HG03457 (cell line): Measurements from ENCODE around the gene TLX2.

ENCODE experiments used
- ATAC-seq: cut with Tn5 transposase; IDR thresholded peaks from one replicate; pipeline ENCODE4 v1.9.1; 2021; ENCODE audit warnings: moderate number of reproducible peaks; ENCODE audit not compliant: unreplicated experiment

Gene TLX2

GRCh38 chr2:74531666-74532065, 17.4 kb downstream of the TLX2 start:
- no peak for ATAC-seq

GRCh38 chr2:74532222-74532621, 18.0 kb downstream of the TLX2 start:
- ATAC-seq, result no peak

GRCh38 chr2:74533464-74533863, 19.2 kb downstream of the TLX2 start:
- no peak for ATAC-seq

DNA sequence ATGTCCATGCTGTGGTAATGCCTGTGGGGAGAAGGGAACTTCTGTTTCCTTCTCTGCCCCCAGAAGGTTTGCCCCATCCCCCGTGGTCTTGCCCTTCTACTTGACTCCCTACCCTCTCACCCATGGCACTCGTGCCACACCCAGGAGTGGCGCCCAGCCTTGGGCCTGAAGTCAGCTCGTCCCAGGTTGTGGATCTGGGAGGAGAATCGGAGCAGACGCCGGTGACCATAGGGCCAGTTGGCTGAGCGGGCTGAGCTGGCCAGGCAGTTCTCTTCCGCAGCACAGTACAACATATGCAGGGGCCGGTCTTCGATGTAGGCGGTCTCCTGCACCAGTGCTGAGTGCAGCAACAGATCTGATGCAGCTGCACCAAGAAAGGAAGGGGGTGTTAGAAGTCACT, 20.2 kb downstream of the TLX2 start:
- no peak for ATAC-seq

GRCh38 chr2:74535440-74535965, 21.3 kb downstream of the TLX2 start:
- no peak for ATAC-seq

- ATAC-seq, result no peak
These were observed 22.1 kb downstream of the TLX2 start for GRCh38 chr2:74536166-74536950.

DNA sequence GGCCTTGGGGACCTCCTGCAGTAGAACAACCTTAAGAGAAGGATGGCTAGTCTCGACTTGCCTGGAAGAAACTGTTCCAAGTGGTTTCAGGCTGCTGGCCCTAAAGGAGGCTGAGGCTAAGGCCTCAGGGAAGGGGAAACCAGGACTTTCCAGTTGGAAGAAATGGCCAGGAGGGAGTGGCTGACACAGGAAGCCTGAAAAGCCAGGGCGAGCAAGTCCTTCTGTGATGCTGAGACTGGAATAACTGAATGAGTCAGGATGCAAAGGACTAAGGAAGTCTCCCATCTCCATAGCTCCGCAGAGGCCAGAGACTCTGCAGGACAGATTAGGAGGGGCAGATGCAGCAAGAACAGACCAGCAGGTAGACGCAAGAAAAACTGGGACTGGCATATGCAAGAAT, 22.9 kb downstream of the TLX2 start:
- ATAC-seq, result no peak

GRCh38 chr2:74538881-74539339, 24.7 kb downstream of the TLX2 start:
- no peak for ATAC-seq

DNA sequence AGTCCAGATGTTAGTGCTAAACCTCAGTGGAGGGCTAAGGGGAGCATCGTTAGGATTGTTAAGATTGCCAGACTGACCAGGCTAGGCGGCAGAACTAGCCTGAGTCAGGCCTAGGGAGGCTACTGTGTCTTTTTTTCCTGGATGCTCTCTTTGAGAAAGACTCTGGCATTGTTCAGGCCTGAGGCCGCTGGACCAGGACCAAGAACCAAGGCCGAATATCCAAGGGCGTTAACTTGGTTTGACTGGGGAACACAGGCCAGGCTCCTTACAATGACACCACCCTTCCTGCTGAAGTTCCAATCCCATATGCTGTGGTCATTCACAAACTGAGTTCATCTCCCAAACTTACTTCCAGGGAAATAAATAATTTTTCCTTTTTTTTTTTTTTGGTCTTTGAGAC, 26.0 kb downstream of the TLX2 start:
- no peak for ATAC-seq

- ATAC-seq, result no peak
These were observed 28.7 kb downstream of the TLX2 start for GRCh38 chr2:74542978-74543377.

- no peak for ATAC-seq
These were observed 30.4 kb downstream of the TLX2 start for GRCh38 chr2:74544634-74545033.

DNA sequence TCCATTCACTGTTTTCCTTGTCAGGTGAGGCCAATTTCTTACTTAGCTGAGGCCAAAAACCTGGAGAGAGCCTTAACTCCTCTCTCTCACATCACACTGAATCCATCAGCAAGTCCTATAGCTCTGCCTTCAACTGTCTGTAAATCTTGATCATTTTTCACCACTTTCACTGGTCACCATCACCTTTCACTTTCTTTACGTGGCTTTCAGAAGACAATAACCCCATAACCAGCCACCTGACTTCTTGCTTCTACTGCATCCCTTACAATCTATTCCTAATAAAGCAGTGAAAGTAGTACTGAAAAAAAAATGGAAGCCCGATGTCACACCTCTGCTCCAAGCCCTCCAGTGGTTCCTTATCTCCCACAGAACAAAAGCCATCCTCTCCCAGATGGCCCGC, 31.8 kb downstream of the TLX2 start:
- no peak for ATAC-seq

DNA sequence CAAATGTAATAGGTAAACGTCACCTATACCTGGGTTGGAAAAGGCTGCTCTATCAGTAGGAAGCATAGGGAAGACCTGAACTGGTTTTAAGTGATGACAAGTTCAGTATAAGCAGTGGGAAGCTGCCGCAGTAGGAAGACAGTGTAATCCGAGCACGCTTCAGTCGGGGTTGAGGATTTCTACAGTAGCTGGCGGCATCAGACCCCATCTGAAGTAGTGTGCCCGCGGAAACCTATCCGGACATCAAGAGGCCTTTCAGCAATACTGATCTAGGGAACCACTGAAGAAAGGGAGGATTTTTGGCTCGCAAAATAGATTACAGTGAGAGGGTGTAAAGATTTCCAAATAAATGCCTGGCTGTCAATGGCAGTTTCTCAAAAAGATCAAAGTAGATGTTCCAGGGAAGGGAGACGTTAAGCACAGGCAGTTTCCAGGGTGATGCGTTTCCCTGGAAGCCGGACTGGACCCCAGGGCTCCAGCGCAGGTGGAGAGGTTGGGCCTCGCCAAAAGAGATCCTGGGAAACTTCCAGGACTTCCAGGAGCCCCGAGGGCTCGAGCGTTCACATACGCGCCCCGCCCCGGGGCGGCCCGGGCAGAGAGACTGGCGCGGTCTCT, 34.1 kb downstream of the TLX2 start:
- no peak for ATAC-seq

DNA sequence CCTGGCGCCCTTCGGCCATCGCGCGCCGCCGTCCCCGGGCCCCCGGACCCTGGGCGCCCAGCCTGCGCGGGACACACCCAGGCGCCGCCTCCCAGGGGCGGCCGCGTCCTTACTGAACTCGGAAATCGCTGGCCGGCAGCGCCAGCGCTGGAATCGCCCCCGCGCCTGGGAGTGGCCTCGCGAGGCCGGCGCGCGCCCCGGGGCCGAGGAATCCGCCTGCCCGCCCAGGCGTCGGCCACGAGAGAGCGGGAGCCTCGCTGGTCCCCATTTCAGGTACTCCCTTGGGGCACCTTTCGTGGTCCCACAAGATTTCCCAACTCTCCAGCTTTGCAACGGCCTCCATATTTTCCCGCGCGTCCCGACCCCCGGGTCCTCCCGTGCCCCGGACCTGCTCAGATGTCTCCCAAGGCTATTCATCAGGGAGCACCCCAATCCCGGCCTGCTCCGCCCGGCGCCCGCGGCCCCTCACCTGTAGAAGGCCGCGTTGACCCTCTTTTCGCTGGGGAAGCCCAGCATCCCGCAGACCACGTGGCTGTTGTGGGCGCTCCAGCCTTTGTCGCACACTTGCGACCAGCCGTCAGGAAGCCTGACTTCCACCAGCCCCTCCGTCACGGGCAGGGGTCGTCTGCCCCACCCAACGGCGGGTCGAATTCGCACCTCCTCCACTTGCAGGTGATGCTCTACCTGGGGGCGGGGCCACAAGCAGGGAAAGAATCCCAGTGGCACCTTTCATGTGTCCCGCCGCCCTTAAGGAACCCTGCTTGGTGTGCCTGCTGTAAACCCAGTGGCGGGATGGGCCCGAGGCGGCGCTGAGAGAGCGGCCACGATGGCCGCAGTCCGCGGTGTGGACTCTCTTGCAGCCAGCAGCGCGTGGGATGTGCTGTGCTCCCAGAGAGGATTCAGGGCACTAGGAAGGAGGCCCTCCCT, 34.9 kb downstream of the TLX2 start:
- ATAC-seq, result no peak

- ATAC-seq, result no peak
These were observed 36.0 kb downstream of the TLX2 start for GRCh38 chr2:74550231-74550630.

DNA sequence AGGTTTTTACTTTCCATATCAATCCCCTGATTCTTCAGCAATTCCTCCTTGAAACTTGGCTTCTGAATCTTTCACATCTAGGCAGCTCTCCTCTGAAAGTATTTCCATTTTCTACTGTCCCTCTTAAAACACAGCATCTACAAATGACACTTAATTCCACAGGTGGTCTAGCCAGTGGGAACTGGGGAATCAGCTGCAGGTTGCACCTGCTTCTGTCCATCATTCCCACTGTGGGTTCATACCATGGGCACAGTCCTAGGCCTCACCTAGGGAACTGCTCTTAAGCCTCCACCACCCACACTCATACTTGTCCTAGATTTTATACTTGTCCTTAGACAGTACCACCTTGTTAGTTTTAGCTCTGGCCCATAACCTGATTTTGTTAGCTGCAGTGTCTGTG, 37.3 kb downstream of the TLX2 start:
- ATAC-seq, result no peak

DNA sequence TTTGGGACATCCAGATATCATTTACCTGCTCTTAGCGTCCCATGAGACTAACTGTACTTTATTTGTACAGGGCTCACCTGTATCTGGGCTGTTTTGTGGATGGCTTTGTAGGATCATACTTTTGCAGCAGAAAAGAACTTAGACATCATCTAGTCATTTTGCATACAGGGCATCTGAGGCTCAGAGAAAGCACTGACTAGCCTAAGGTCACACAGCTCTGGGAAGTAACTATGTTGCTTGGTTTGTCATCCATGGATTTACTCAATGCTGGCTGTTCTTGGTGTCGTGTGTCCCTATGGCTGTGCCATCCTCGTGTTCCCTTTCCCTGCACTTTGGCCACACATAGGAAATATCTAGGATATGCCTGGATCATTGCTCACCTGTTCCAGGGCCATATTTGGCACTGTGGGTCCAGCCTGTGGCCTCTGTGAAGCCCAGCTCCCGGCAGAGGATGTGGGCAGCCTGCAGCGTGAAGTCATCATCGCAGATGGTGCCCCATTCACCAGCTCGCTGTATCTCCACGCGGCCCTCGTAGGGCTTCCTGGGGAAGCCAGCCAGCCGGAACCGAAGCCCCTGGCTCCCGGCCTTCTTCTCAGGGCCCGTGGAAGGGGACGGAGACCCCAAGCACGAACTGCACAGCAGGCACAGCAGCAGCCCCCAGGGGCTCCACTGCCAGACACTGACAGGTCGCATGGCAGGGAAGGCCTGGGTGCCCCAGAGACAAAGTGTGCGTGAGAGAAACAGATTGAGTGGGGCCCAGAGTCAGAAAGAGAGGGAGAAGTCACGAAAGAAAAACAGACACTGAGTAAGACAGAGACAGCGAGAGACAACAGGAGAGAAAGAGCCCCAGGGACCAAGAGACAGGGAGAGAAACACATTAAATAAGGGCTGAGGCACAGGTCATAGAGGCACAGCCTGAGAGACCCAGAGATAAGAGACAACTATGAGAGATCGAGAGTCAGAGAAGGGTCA, 38.0 kb downstream of the TLX2 start:
- no peak for ATAC-seq

DNA sequence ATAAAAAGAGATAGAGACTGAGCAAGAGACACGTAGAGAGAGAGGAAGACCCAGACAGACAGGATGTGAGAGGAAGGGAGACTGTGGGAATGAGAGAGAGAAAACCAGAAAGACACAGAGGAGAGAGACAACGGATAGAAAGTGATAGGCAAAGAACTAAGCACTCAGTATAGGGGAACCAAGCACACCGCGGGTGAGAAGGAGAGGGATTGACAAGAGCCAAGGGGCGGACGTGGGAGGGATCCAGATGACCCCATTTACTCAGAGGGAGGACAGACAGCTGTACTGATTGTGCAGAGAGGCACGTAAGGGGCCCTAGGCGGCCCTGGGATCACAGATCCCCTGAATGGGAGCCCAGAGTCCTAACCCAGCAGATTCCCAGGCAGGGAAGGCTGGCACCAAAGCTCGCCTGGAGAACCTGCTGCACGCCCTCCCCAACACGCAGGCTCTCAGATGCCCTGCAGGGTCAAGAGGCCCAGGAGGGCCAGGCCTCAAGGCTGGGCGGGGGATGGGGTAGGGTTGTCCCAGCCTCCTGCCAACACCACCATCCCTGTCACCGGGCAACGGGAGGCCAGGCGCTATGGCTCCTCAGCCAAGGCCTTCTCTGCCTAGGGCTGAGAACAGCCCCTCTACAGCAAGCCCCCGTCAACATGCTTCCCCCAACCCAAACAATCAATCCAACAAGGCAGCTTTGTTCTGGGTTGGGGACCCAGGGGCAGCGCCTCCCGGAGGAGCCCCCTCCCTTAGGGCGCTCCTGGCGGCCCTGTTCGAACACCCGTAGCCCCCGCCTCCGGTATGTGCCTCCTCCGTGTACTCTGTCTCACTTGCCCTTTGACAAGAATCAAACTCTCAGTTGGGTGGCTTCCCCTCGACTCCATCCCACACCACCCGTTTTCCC, 38.9 kb downstream of the TLX2 start:
- ATAC-seq, result no peak
